Measurements from ENCODE around the gene CAMK2D.
A peak's percentile ranks its signal among the peaks of the same experiment; 100 is the strongest.

The CAMK2D gene

GRCh38 chr4:113584407-113585150 is 177.0 kb downstream of the CAMK2D start:
- H3K27me3 Mint-ChIP-seq: no peaks in the 10 kb centered on the region
- no peak for ATAC-seq

GRCh38 chr4:113582737-113583136 is 178.8 kb downstream of the CAMK2D start:
- peaks cover 20% of the 10 kb centered on the region for H3K36me3 Mint-ChIP-seq
- H3K4me3 Mint-ChIP-seq: no peak overlapping the region
- H3K27me3 Mint-ChIP-seq: no peaks in the 10 kb centered on the region

More at GRCh38 chr4:113584407-113585150, 177.0 kb downstream of the CAMK2D start:
- Mint-ChIP-seq H3K4me1 (peaks cover 25% of the 10 kb centered on the region), H3K27ac (peak overlapping the region; percentile 60), H3K4me3 (no peak overlapping the region), H3K36me3 (peaks cover 25% of the 10 kb centered on the region), H3K9me3 (peaks cover 2% of the 10 kb centered on the region)

GRCh38 chr4:113579360-113579759 is 182.2 kb downstream of the CAMK2D start:
- no peaks in the 10 kb centered on the region for H3K27me3 Mint-ChIP-seq
- H3K4me3 Mint-ChIP-seq: no peak overlapping the region
- H3K36me3 Mint-ChIP-seq: peaks cover 20% of the 10 kb centered on the region
- peak overlapping the region; percentile 1 for H3K27ac Mint-ChIP-seq
- ATAC-seq: no peak
- no peaks in the 10 kb centered on the region for H3K9me3 Mint-ChIP-seq
- peaks cover 24% of the 10 kb centered on the region for H3K4me1 Mint-ChIP-seq

More at GRCh38 chr4:113582737-113583136, 178.8 kb downstream of the CAMK2D start:
- no peak for ATAC-seq
- Mint-ChIP-seq H3K4me1 (peaks cover 18% of the 10 kb centered on the region), H3K27ac (no peak overlapping the region), H3K9me3 (no peaks in the 10 kb centered on the region)

- no peak for ATAC-seq
- no peak overlapping the region for H3K27ac Mint-ChIP-seq
- no peaks in the 10 kb centered on the region for H3K27me3 Mint-ChIP-seq
- H3K36me3 Mint-ChIP-seq: peaks cover 25% of the 10 kb centered on the region
- H3K4me1 Mint-ChIP-seq: peaks cover 27% of the 10 kb centered on the region
- peaks cover 4% of the 10 kb centered on the region for H3K9me3 Mint-ChIP-seq
- H3K4me3 Mint-ChIP-seq: no peak overlapping the region
Observed at GRCh38 chr4:113576947-113577678, 184.4 kb downstream of the CAMK2D start.

- no peak overlapping the region for H3K27ac Mint-ChIP-seq
- no peak for ATAC-seq
- no peaks in the 10 kb centered on the region for H3K27me3 Mint-ChIP-seq
- H3K36me3 Mint-ChIP-seq: peaks cover 25% of the 10 kb centered on the region
- H3K9me3 Mint-ChIP-seq: peaks cover 4% of the 10 kb centered on the region
- no peak overlapping the region for H3K4me3 Mint-ChIP-seq
- H3K4me1 Mint-ChIP-seq: peaks cover 32% of the 10 kb centered on the region
Observed at GRCh38 chr4:113575401-113575800, 186.1 kb downstream of the CAMK2D start.

GRCh38 chr4:113574636-113575103 is 186.9 kb downstream of the CAMK2D start:
- peaks cover 32% of the 10 kb centered on the region for H3K4me1 Mint-ChIP-seq
- no peak overlapping the region for H3K27ac Mint-ChIP-seq
- no peaks in the 10 kb centered on the region for H3K27me3 Mint-ChIP-seq
- peaks cover 28% of the 10 kb centered on the region for H3K36me3 Mint-ChIP-seq
- peaks cover 4% of the 10 kb centered on the region for H3K9me3 Mint-ChIP-seq
- no peak overlapping the region for H3K4me3 Mint-ChIP-seq
- no peak for ATAC-seq

- no peak overlapping the region for H3K27ac Mint-ChIP-seq
- H3K27me3 Mint-ChIP-seq: no peaks in the 10 kb centered on the region
- H3K9me3 Mint-ChIP-seq: peaks cover 4% of the 10 kb centered on the region
- no peak for ATAC-seq
- H3K4me1 Mint-ChIP-seq: peaks cover 39% of the 10 kb centered on the region
- H3K4me3 Mint-ChIP-seq: no peak overlapping the region
- peaks cover 22% of the 10 kb centered on the region for H3K36me3 Mint-ChIP-seq
Observed at GRCh38 chr4:113572620-113573019, 188.9 kb downstream of the CAMK2D start.

- Mint-ChIP-seq H3K27me3 (no peaks in the 10 kb centered on the region), H3K27ac (peak overlapping the region; percentile 82), H3K4me3 (peak overlapping the region; percentile 6), H3K36me3 (peaks cover 19% of the 10 kb centered on the region), H3K9me3 (no peaks in the 10 kb centered on the region), H3K4me1 (peaks cover 63% of the 10 kb centered on the region)
- ATAC-seq: no peak
Observed at GRCh38 chr4:113566015-113566795, 195.3 kb downstream of the CAMK2D start.

GRCh38 chr4:113565702-113566012 is 195.9 kb downstream of the CAMK2D start:
- no peaks in the 10 kb centered on the region for H3K27me3 Mint-ChIP-seq
- ATAC-seq: no peak
- H3K4me3 Mint-ChIP-seq: peak overlapping the region; percentile 63
- H3K27ac Mint-ChIP-seq: peak overlapping the region; percentile 82
- H3K36me3 Mint-ChIP-seq: peaks cover 20% of the 10 kb centered on the region
- no peaks in the 10 kb centered on the region for H3K9me3 Mint-ChIP-seq
- H3K4me1 Mint-ChIP-seq: peaks cover 65% of the 10 kb centered on the region

- no peaks in the 10 kb centered on the region for H3K9me3 Mint-ChIP-seq
- ATAC-seq: peak; percentile 76
Observed at GRCh38 chr4:113564493-113564892, 197.0 kb downstream of the CAMK2D start.

GRCh38 chr4:113563691-113564378 is 197.7 kb downstream of the CAMK2D start:
- Mint-ChIP-seq H3K4me3 (peak overlapping the region; percentile 42), H3K4me1 (peaks cover 59% of the 10 kb centered on the region), H3K9me3 (no peaks in the 10 kb centered on the region), H3K27me3 (no peaks in the 10 kb centered on the region), H3K36me3 (peaks cover 17% of the 10 kb centered on the region), H3K27ac (peak overlapping the region; percentile 82)
- no peak for ATAC-seq

More at GRCh38 chr4:113564493-113564892, 197.0 kb downstream of the CAMK2D start:
- Mint-ChIP-seq H3K27ac (peak overlapping the region; percentile 82), H3K27me3 (no peaks in the 10 kb centered on the region), H3K4me1 (peaks cover 61% of the 10 kb centered on the region), H3K4me3 (peak overlapping the region; percentile 42), H3K36me3 (peaks cover 17% of the 10 kb centered on the region)

GRCh38 chr4:113561758-113562157 is 199.8 kb downstream of the CAMK2D start:
- Mint-ChIP-seq H3K9me3 (no peaks in the 10 kb centered on the region), H3K36me3 (peaks cover 20% of the 10 kb centered on the region), H3K27ac (no peak overlapping the region), H3K4me3 (no peak overlapping the region), H3K27me3 (no peaks in the 10 kb centered on the region), H3K4me1 (peaks cover 44% of the 10 kb centered on the region)
- ATAC-seq: no peak

- no peak overlapping the region for H3K27ac Mint-ChIP-seq
- no peaks in the 10 kb centered on the region for H3K9me3 Mint-ChIP-seq
- no peak overlapping the region for H3K4me3 Mint-ChIP-seq
- no peak for ATAC-seq
- H3K27me3 Mint-ChIP-seq: no peaks in the 10 kb centered on the region
- H3K4me1 Mint-ChIP-seq: peaks cover 43% of the 10 kb centered on the region
- H3K36me3 Mint-ChIP-seq: peaks cover 14% of the 10 kb centered on the region
Observed at GRCh38 chr4:113561092-113561491, 200.4 kb downstream of the CAMK2D start.

- Mint-ChIP-seq H3K36me3 (peaks cover 14% of the 10 kb centered on the region), H3K27ac (no peak overlapping the region), H3K9me3 (no peaks in the 10 kb centered on the region), H3K4me1 (peaks cover 44% of the 10 kb centered on the region), H3K27me3 (no peaks in the 10 kb centered on the region), H3K4me3 (no peak overlapping the region)
- ATAC-seq: no peak
Observed at GRCh38 chr4:113560579-113560978, 201.0 kb downstream of the CAMK2D start.

GRCh38 chr4:113559947-113560346 is 201.6 kb downstream of the CAMK2D start:
- no peak for ATAC-seq
- peaks cover 14% of the 10 kb centered on the region for H3K36me3 Mint-ChIP-seq
- H3K4me3 Mint-ChIP-seq: no peak overlapping the region
- no peaks in the 10 kb centered on the region for H3K9me3 Mint-ChIP-seq
- H3K27me3 Mint-ChIP-seq: no peaks in the 10 kb centered on the region
- H3K27ac Mint-ChIP-seq: no peak overlapping the region
- H3K4me1 Mint-ChIP-seq: peaks cover 38% of the 10 kb centered on the region

All from stimulated activated memory B cell treated with anti-CD40 and anti-IgM and Interleukin-4, amounts not matched to agents 10 μg/mL and 1 μg/mL and 100 μg/mL, for 72 hours (primary cell).